Measurements from ENCODE around the gene CACNB2. TPM values are rescaled to one million over a fixed set of nuclear protein-coding genes. Genes with fewer than 3 reads are reported as not detected.
A peak's percentile ranks its signal among the peaks of the same experiment; 100 is the strongest.
"Not testable (repeated sequence)": the region's sequence is repeated elsewhere in the genome, so short reads cannot be mapped to it uniquely, and the experiment has no call there.

The CACNB2 gene
- total RNA-seq, 1 donor from 2014 or later, result 0.96 TPM

DNA sequence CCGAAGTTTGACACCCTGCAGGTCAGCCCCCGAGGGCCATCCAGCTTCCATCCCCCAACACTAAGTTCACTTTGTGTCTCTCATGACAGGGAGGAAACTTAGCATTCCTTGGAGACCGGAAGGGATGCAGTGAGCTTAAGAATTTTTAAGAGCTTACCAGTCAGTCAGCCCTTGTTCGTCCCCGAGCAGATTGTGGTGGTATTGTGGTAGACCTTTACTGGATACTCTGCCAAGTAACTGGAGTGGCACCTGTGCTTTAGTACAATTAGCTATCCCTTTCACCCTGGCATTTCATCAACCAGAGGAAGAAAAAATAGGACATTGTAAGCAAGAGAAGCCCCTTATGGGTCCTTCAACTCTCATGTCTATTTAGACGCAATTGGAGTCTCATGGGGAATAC lies 436.4 kb downstream of the CACNB2 start:
- intact Hi-C loops (cut with DNase I), result no loop called here
- Histone ChIP-seq H3K27ac (no peak overlapping the region), H3K27me3 (no peaks in the 10 kb centered on the region), H3K4me3 (no peak overlapping the region), H3K36me3 (peaks cover 0 to 10% of the 10 kb centered on the region in 2 donors), H3K9me3 (peaks cover 0 to 3% of the 10 kb centered on the region in 2 donors), H3K4me1 (no peaks in the 10 kb centered on the region)
- TF ChIP-seq, protein P1, sequence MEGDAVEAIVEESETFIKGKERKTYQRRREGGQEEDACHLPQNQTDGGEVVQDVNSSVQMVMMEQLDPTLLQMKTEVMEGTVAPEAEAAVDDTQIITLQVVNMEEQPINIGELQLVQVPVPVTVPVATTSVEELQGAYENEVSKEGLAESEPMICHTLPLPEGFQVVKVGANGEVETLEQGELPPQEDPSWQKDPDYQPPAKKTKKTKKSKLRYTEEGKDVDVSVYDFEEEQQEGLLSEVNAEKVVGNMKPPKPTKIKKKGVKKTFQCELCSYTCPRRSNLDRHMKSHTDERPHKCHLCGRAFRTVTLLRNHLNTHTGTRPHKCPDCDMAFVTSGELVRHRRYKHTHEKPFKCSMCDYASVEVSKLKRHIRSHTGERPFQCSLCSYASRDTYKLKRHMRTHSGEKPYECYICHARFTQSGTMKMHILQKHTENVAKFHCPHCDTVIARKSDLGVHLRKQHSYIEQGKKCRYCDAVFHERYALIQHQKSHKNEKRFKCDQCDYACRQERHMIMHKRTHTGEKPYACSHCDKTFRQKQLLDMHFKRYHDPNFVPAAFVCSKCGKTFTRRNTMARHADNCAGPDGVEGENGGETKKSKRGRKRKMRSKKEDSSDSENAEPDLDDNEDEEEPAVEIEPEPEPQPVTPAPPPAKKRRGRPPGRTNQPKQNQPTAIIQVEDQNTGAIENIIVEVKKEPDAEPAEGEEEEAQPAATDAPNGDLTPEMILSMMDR (IDR thresholded peaks at IDR 0.05), result no peak
- DNase-seq (ENCODE audit: low spot score in 2 of 2), result no peak

DNA sequence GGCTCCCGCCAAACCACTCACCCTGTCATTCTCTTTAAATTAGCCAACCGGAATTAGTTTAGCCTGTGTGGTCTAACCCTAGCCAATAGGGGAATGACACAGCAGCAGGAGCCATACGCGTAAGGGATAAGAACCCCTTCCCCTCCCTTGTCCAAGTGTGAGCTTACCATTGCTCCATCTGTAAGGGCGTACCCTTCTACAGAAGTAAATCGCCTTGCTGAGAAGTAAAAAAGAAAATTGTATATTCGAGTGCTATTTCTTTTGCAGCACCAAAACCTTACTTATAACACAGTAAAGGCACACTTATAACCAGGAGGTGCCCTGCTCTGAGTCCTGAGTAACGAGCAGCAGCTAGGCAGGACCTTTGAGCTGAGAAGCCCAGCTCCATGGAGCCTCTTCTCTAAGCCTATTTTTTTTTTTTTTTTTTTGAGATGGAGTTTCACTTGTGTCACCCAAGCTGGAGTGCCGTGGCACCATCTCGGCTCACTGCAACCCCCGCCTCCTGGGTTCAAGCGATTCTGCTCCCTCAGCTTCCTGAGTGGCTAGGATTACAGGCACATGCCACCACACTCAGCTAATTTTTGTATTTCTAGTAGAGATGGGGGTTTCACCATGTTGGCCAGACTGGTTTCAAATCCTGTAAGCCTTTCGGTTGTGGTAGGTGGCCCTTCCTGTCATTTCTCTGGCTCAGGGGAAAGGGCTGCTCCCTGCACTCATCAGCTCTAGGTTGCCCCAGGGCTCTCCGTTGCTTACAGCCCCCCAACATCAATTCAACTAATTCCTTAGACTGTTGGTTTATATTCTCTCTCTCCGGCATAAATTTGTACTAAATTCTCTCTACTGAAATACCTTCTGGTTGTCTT lies 437.8 kb downstream of the CACNB2 start:
- intact Hi-C loops (cut with DNase I), result no loop called here
- H3K27ac ChIP-seq, result no peak overlapping the region
- no peak overlapping the region for H3K4me3 ChIP-seq
- no peaks in the 10 kb centered on the region for H3K27me3 ChIP-seq
- no peak for DNase-seq (ENCODE audit: low spot score in 2 of 2)
- TF ChIP-seq, protein P1 (IDR thresholded peaks at IDR 0.05), result no peak
- H3K4me1 ChIP-seq, result no peaks in the 10 kb centered on the region
- H3K9me3 ChIP-seq, result peaks cover 0 to 3% of the 10 kb centered on the region in 2 donors
- H3K36me3 ChIP-seq, result peaks cover 0 to 10% of the 10 kb centered on the region in 2 donors

DNA sequence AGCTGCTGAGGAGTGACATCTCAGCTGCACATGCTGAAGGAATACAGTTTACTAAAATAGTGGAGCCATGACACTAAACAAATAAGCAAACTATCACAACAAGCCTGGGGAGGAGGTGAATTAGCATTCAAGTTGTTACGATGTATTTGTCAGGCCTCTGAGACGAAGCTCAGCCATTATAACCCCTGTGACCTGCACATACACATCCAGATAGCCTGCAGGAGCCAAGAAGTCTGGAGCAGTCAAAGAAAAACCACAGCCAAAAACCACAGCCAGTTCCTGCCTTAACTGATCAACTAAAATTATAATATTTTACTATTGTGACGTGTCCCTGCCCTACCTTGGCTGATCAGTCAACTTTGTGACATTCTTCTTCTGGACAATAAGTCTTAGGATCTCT lies 442.6 kb downstream of the CACNB2 start:
- intact Hi-C loops (cut with DNase I), result no loop called here
- TF ChIP-seq, protein P1 (IDR thresholded peaks at IDR 0.05), result no peak
- DNase-seq (ENCODE audit: low spot score in 2 of 2), result no peak
- Histone ChIP-seq H3K36me3 (peaks cover 4 to 19% of the 10 kb centered on the region in 2 donors), H3K9me3 (peaks cover 0 to under 1% of the 10 kb centered on the region in 2 donors), H3K27ac (no peak overlapping the region), H3K27me3 (no peaks in the 10 kb centered on the region), H3K4me1 (no peaks in the 10 kb centered on the region), H3K4me3 (no peak overlapping the region)

DNA sequence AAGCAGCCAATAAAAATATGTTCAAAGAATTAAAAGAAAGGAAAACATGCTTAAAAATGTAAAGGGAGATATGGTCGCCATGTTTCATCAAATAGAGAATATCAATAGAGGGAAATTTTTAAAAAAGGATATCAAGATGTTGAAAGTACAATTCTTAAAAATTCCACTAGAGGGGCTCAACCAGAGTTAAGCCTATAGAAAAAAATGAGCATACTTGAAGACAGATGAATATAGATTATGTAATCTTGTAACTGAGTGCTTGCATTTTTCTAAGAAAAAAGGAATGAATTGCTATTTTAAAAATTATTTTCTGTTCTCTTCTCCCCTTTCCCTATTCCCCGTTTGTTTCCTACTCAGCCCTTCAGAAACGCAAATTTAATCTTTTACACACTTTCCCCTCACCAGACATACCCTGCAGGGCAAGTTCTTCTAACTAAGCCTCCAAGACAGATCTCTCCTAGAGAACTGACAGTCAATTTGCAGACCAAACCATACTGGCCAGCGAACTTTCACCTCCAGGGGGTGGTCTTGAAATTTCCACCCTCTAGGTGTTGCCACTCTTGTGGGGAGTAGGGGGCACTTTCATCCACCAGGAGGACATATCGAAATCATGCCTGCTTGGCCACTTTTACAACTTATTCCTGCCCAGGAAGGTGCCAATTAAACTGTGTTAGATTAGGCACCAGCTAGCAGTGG lies 443.5 kb downstream of the CACNB2 start:
- TF ChIP-seq, protein P1 (IDR thresholded peaks at IDR 0.05), result peak in 1 of 3 experiments; percentile 25

DNA sequence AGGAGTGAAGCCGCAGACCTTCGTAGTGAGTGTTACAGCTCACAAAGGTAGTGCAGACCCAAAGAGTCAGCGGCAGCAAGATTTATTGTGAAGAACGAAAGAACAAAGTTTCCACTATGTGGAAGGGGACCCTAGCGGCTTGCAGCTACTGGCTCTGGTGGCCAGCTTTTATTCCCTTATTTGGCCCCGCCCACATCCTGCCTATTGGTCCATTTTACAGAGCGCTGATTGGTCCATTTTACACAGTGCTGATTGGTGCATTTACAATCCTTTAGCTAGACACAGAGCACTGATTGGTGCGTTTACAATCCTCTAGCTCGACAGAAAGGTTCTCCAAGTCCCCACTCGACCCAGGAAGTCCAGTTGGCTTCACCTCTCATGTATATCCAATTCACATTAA lies 446.4 kb downstream of the CACNB2 start:
- H3K4me3 ChIP-seq; H3K4me1 ChIP-seq; H3K9me3 ChIP-seq; DNase-seq (ENCODE audit: low spot score in 2 of 2); intact Hi-C loops (cut with DNase I); H3K27ac ChIP-seq; H3K27me3 ChIP-seq: not testable (repeated sequence)
- H3K36me3 ChIP-seq, result peaks cover 11 to 19% of the 10 kb centered on the region in 2 donors

More for the DNA sequence above, 443.5 kb downstream of the CACNB2 start:
- intact Hi-C loops (cut with DNase I), result no loop called here
- Histone ChIP-seq H3K36me3 (peaks cover 11 to 19% of the 10 kb centered on the region in 2 donors), H3K27me3 (no peaks in the 10 kb centered on the region), H3K9me3 (no peaks in the 10 kb centered on the region), H3K27ac (no peak overlapping the region), H3K4me3 (no peak overlapping the region), H3K4me1 (no peaks in the 10 kb centered on the region)
- no peak for DNase-seq (ENCODE audit: low spot score in 2 of 2)

DNA sequence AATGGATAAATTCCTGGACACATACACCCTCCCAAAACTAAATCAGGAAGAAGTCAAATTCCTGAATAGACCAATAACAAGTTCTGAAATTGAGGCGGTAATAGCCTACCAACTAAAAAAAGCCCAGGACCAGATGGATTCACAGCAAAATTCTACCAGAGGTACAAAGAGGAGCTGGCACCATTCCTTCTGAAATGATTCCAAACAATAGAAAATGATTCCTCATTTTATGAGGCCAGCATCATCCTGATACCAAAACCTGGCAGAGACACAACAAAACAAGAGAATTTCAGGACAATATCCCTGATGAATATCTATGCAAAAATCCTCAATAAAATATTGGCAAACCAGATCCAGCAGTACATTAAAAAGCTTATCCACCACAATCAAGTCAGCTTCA lies 450.9 kb downstream of the CACNB2 start:
- H3K27ac ChIP-seq; H3K4me1 ChIP-seq; H3K27me3 ChIP-seq; H3K4me3 ChIP-seq; H3K9me3 ChIP-seq; DNase-seq (ENCODE audit: low spot score in 2 of 2); intact Hi-C loops (cut with DNase I): not testable (repeated sequence)
- peaks cover 11 to 34% of the 10 kb centered on the region in 2 donors for H3K36me3 ChIP-seq

Other genes with a start within 250 kb of the CACNB2 start
- gene SLC39A12, start 188.5 kb upstream of the CACNB2 start, total RNA-seq, result not detected

All from ascending aorta (tissue), 2 donors.